GM12873 (cell line): ENCODE data around the gene ATP1B2.
A peak's percentile ranks its signal among the peaks of the same experiment; 100 is the strongest.

ENCODE experiments used
- CTCF ChIP-seq: IDR thresholded peaks from 2 replicates; pipeline ENCODE4 v1.5.1; 2012; ENCODE audit warnings: low read depth, mild to moderate bottlenecking, moderate library complexity, low read length, control low read depth; ENCODE audit not compliant: insufficient read depth; ENCODE audit errors: missing control alignments

Gene ATP1B2

DNA sequence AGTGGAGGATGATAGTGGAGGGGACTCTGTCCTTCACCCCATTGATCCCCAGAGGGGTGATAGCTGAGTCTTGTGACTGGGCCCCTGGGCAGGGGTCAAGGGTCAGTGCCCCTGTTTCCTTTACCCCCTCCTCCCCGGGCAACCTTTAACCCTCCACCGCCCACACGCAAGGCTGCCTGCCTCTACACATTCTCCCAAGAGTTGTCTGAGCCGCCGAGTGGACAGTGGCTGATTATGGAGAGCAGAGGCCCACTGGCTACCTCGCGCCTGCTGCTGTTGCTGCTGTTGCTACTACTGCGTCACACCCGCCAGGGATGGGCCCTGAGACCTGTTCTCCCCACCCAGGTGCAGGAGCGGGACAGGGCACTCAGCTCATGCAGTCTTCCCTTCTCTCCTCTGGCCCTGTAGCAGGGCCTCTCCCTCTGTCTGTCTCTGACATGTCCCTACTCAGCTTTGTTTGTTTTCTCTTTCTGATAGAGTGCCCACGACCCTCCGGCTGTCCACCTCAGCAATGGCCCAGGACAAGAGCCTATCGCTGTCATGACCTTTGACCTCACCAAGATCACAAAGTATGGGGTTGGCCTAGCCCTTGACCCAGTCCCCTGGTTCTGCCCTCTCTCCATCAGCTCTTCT lies 20.7 kb upstream of the ATP1B2 start, which contains the start of gene SHBG:
Gene SHBG (plus strand): TSS at position 197 of the 633 bp plus-strand sequence. CDS start 38 bp downstream, at position 235.
- no peak for TF ChIP-seq CTCF

DNA sequence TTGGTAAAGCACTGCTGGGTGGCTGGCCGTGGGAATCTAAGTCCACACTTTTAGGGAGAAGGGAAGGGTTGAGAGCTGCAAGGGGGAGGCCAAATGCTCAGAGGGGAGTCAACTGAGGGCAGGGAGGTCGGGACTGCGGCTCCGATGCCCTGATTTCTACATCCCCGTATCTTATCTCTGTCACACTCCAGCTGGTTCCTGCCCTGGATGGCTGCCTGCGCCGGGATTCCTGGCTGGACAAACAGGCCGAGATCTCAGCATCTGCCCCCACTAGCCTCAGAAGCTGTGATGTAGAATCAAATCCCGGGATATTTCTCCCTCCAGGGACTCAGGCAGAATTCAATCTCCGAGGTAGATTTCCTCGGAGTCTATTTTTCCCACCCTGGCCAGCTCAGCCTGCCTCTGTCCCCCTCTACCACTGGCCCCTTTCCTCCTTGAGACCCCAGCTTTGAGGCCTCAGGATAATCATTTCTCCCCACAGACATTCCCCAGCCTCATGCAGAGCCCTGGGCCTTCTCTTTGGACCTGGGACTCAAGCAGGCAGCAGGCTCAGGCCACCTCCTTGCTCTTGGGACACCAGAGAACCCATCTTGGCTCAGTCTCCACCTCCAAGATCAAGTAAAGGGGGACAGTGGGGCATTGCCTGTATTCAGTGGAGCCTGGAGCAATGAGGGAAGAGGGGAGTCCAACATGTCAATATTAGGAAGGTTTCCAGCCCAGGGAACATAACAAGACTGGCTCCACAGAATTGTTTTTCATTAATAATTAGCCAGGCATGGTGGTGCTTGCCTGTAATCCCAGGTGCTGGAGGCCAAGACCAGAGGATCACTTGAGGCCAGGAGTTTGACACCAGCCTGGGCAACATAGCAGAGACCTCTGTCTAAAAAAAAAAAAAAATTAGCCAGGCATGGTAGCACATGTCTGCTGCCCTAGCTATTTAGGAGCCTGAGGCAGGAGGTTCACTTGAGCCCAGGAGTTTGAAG lies 19.0 kb upstream of the ATP1B2 start:
- no peak for TF ChIP-seq CTCF

DNA sequence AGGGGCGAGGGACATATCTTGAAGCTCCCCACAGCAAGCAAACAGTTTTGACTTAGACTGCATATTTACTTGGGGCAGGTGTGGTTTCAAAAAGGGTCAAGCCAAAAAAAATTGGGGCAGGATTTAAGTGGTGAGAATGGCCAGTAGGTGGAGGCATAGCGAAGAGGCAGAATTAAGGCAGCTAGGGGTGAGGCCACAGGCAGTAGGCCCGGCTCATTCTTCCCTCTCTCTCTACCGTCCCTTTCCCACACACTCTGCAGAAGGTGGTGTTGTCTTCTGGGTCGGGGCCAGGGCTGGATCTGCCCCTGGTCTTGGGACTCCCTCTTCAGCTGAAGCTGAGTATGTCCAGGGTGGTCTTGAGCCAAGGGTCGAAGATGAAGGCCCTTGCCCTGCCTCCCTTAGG lies 18.2 kb upstream of the ATP1B2 start:
- TF ChIP-seq CTCF, result peak; percentile 68

DNA sequence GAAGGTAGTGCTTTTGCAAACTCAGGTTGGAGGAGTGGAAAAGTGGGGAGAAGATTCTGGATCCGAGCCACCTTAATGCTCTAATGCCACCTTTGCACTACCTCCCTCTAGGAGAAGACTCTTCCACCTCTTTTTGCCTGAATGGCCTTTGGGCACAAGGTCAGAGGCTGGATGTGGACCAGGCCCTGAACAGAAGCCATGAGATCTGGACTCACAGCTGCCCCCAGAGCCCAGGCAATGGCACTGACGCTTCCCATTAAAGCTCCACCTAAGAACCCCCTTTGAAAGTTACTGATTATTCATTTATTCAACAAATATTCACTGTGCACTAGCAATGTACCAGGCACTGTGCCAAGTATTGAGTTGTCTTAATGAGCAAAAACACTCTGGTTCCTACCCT lies 17.6 kb upstream of the ATP1B2 start:
- peak; percentile 30 for TF ChIP-seq CTCF

GRCh38 chr17:7634384-7634783 lies 16.3 kb upstream of the ATP1B2 start:
- TF ChIP-seq CTCF, result peak; percentile 44

DNA sequence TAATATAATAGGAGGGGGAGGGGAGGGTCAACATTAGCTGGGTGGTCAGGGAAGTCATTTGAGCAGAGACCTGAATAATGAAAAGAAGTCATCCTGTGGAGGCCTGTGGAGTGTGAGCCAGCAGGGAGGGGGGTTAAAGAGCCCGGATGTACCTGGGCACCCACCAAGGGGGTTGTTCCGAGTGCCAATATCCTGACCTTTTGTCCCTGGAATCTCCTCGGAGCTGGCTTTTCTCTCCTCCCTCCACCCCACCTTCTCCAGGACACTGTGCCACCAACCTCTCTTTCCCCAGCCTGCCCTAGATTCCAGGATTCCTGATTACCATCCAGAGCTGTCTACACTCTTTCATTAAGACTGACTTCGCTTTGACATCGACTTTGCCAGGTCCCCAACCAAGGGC lies 14.6 kb upstream of the ATP1B2 start:
- no peak for TF ChIP-seq CTCF

DNA sequence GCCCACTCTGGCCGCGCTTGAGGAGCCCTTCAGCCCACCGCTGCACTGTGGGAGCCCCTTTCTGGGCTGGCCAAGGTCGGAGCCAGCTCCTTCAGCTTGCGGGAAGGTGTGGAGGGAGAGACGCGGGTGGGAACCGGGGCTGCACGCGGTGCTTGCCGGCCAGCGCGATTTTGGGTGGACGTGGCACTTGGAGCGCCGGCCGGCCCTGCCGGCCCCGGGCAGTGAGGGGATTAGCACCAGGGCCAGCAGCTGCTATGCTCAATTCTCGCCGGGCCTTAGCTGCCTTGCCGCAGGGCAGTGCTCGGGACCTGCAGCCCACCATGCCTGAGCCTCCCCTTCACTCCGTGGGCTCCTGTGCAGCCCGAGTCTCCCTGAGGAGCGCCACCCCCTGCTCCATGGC lies 9.9 kb upstream of the ATP1B2 start:
- TF ChIP-seq CTCF, result no peak
